WTC11 (cell line): ENCODE measurements around the gene ZNF398. TPM values are rescaled to one million over a fixed set of nuclear protein-coding genes. Genes with fewer than 3 reads are reported as not detected.
A peak's percentile ranks its signal among the peaks of the same experiment; 100 is the strongest.

ENCODE experiments used
- ATAC-seq: fragments of 200-7000 bp; cut with Tn5 transposase; 2 replicates; pipeline ENCODE4 v1.10.0; 2021; ENCODE audit warnings: mild to moderate bottlenecking, moderate library complexity
- CTCF ChIA-PET: fragments of 300-600 bp; sonication (Branson Sonifier 250); formaldehyde crosslinking; loops from one replicate; lab custom pipeline; 2021; ENCODE audit warnings: antibody characterized with exemption; lab: Charles Lee
- POLR2A ChIA-PET: fragments of 350-600 bp; sonication (Branson Sonifier 250); formaldehyde crosslinking; loops from one replicate; lab custom pipeline; 2021; ENCODE audit warnings: antibody characterized with exemption; lab: Charles Lee
- DNase-seq: peaks from one replicate; pipeline ENCODE4 v3.0.0; 2021; ENCODE audit warnings: low spot score
- H3K27ac Mint-ChIP-seq: 2 replicates; pipeline ENCODE4 v1.8.0; 2021; ENCODE audit warnings: mixed read lengths
- H3K27me3 Mint-ChIP-seq: 2 replicates; pipeline ENCODE4 v1.8.0; 2021; ENCODE audit warnings: low read depth, mild to moderate bottlenecking, moderate library complexity, mixed read lengths
- H3K36me3 Mint-ChIP-seq: 2 replicates; pipeline ENCODE4 v1.8.0; 2021; ENCODE audit warnings: mixed read lengths
- H3K4me1 Mint-ChIP-seq: 2 replicates; pipeline ENCODE4 v1.8.0; 2022; ENCODE audit warnings: mixed read lengths
- H3K4me3 Mint-ChIP-seq: 2 replicates; pipeline ENCODE4 v1.8.0; 2021; ENCODE audit warnings: mild to moderate bottlenecking, moderate library complexity, mixed read lengths
- H3K9me3 Mint-ChIP-seq: 2 replicates; pipeline ENCODE4 v1.8.0; 2021; ENCODE audit warnings: mixed read lengths
- CREM ChIP-seq: sonication (generic); formaldehyde crosslinking; IDR thresholded peaks from 2 replicates; pipeline ENCODE4 v1.8.1; 2022; ENCODE audit warnings: mild to moderate bottlenecking, missing genetic modification reagents, moderate library complexity
- FOXJ3 ChIP-seq: sonication (generic); formaldehyde crosslinking; IDR thresholded peaks from 2 replicates; pipeline ENCODE4 v1.9.0; 2021; ENCODE audit warnings: missing genetic modification reagents, mild to moderate bottlenecking, borderline replicate concordance
- JUN ChIP-seq: sonication (generic); formaldehyde crosslinking; IDR thresholded peaks from 2 replicates; pipeline ENCODE4 v1.8.0; 2023; ENCODE audit warnings: mild to moderate bottlenecking, missing genetic modification reagents
- KAT7 ChIP-seq: sonication (generic); formaldehyde crosslinking; IDR thresholded peaks from 2 replicates; pipeline ENCODE4 v1.8.1; 2023; ENCODE audit warnings: missing genetic modification reagents, mild to moderate bottlenecking, borderline replicate concordance
- MXD4 ChIP-seq: fragments of 250-450 bp; sonication (Bioruptor Pico); IDR thresholded peaks from 2 replicates; pipeline ENCODE4 v1.8.0; 2021; ENCODE audit warnings: mild to moderate bottlenecking, moderate library complexity, borderline replicate concordance
- MYBL2 ChIP-seq: sonication (generic); formaldehyde crosslinking; IDR thresholded peaks from 2 replicates; pipeline ENCODE4 v1.8.1; 2023; ENCODE audit warnings: mild to moderate bottlenecking, moderate library complexity, missing genetic modification reagents
- OVOL2 ChIP-seq: fragments of 250-450 bp; sonication (Bioruptor Pico); IDR thresholded peaks from 2 replicates; pipeline ENCODE4 v1.9.0; 2021; ENCODE audit warnings: mild to moderate bottlenecking, borderline replicate concordance
- PREB ChIP-seq: sonication (generic); formaldehyde crosslinking; IDR thresholded peaks from 2 replicates; pipeline ENCODE4 v1.8.1; 2022; ENCODE audit warnings: mild to moderate bottlenecking, missing genetic modification reagents, moderate library complexity, borderline replicate concordance
- SOX15 ChIP-seq: fragments of 250-450 bp; sonication (Bioruptor Pico); IDR thresholded peaks from 2 replicates; pipeline ENCODE4 v1.9.0; 2021; ENCODE audit warnings: mild to moderate bottlenecking
- TEAD4 ChIP-seq: sonication (generic); formaldehyde crosslinking; IDR thresholded peaks from 2 replicates; pipeline ENCODE4 v1.8.0; 2022; ENCODE audit warnings: mild to moderate bottlenecking, missing genetic modification reagents
- ZNF138 ChIP-seq: sonication (generic); formaldehyde crosslinking; conservative IDR thresholded peaks from 2 replicates; pipeline ENCODE4 v1.8.1; 2022; ENCODE audit warnings: mild to moderate bottlenecking, moderate library complexity, missing genetic modification reagents
- ZNF219 ChIP-seq: sonication (generic); formaldehyde crosslinking; IDR thresholded peaks from 2 replicates; pipeline ENCODE4 v1.8.0; 2023; ENCODE audit warnings: missing genetic modification reagents, mild to moderate bottlenecking, borderline replicate concordance
- ZNF317 ChIP-seq: sonication (generic); formaldehyde crosslinking; IDR thresholded peaks from 2 replicates; pipeline ENCODE4 v1.8.1; 2023; ENCODE audit warnings: low read depth, mild to moderate bottlenecking, moderate library complexity, missing genetic modification reagents, borderline replicate concordance
- ZNF671 ChIP-seq: fragments of 250-450 bp; sonication (Bioruptor Pico); IDR thresholded peaks from 2 replicates; pipeline ENCODE4 v1.8.0; 2021; ENCODE audit warnings: mild to moderate bottlenecking
- total RNA-seq: library from RNA; stranded (reverse); gene quantifications from 3 replicates; pipeline ENCODE4 v1.2.3, GENCODE V29; 2021
- TF ChIP-seq, protein P1 (sequence below): sonication (generic); formaldehyde crosslinking; IDR thresholded peaks from 2 replicates; pipeline ENCODE4 v1.8.1; 2022; ENCODE audit warnings: missing genetic modification reagents, borderline replicate concordance
- TF ChIP-seq, protein P2 (sequence below): sonication (generic); formaldehyde crosslinking; IDR thresholded peaks from 2 replicates; pipeline ENCODE4 v1.8.1; 2023; ENCODE audit warnings: mild to moderate bottlenecking, missing genetic modification reagents, borderline replicate concordance
- TF ChIP-seq, protein P3 (sequence below): fragments of 250-450 bp; sonication (Bioruptor Pico); IDR thresholded peaks from 2 replicates; pipeline ENCODE4 v1.9.0; 2021; ENCODE audit warnings: moderate library complexity, mild to moderate bottlenecking, inconsistent platforms, borderline replicate concordance

The ZNF398 gene
- total RNA-seq, 1 experiment from 2014 or later, result 63.2 TPM

DNA sequence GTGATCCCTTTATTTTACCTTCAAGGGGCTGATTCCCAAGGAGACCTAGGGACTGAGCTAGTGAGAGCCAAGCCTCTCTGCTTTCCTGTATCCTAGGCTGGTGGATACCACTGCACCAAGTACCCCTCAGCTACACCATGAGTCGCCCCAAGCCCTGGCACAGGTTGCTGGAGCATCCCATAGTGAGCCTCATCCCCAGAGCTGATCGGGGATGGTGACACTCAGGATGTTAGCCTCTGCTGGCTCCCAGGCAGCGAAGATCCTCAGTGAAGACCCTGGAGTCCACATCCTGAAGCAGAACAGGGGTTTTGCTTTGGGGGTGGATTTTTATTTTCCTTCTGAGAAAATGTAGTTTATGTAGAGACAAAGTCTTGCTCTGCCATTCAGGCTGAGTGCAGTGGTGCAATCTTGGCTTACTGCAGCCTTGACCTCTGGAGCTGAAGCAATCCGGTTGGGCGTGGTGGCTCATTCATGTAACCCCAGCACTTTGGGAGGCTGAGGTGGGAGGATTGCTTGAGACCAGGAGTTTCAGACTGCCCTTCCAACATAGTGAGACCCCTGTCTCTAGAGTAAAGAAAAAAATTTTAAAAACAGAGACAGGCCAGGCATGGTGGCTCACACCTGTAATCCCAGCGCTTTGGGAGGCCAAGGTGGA is 79.7 kb downstream of the ZNF398 start (continued):
- TF ChIP-seq FOXJ3 (CRISPR knock-in tag) (no peak), PREB (CRISPR knock-in tag) (no peak), JUN (no peak), OVOL2 (CRISPR knock-in tag) (no peak), ZNF138 (no peak), MXD4 (CRISPR knock-in tag) (no peak), KAT7 (CRISPR knock-in tag) (no peak), TEAD4 (CRISPR knock-in tag) (no peak)
- TF ChIP-seq, protein P1, sequence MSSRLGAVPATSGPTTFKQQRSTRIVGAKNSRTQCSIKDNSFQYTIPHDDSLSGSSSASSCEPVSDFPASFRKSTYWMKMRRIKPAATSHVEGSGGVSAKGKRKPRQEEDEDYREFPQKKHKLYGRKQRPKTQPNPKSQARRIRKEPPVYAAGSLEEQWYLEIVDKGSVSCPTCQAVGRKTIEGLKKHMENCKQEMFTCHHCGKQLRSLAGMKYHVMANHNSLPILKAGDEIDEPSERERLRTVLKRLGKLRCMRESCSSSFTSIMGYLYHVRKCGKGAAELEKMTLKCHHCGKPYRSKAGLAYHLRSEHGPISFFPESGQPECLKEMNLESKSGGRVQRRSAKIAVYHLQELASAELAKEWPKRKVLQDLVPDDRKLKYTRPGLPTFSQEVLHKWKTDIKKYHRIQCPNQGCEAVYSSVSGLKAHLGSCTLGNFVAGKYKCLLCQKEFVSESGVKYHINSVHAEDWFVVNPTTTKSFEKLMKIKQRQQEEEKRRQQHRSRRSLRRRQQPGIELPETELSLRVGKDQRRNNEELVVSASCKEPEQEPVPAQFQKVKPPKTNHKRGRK (CRISPR knock-in tag), result no peak
- TF ChIP-seq, protein P2, sequence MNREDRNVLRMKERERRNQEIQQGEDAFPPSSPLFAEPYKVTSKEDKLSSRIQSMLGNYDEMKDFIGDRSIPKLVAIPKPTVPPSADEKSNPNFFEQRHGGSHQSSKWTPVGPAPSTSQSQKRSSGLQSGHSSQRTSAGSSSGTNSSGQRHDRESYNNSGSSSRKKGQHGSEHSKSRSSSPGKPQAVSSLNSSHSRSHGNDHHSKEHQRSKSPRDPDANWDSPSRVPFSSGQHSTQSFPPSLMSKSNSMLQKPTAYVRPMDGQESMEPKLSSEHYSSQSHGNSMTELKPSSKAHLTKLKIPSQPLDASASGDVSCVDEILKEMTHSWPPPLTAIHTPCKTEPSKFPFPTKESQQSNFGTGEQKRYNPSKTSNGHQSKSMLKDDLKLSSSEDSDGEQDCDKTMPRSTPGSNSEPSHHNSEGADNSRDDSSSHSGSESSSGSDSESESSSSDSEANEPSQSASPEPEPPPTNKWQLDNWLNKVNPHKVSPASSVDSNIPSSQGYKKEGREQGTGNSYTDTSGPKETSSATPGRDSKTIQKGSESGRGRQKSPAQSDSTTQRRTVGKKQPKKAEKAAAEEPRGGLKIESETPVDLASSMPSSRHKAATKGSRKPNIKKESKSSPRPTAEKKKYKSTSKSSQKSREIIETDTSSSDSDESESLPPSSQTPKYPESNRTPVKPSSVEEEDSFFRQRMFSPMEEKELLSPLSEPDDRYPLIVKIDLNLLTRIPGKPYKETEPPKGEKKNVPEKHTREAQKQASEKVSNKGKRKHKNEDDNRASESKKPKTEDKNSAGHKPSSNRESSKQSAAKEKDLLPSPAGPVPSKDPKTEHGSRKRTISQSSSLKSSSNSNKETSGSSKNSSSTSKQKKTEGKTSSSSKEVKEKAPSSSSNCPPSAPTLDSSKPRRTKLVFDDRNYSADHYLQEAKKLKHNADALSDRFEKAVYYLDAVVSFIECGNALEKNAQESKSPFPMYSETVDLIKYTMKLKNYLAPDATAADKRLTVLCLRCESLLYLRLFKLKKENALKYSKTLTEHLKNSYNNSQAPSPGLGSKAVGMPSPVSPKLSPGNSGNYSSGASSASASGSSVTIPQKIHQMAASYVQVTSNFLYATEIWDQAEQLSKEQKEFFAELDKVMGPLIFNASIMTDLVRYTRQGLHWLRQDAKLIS, result no peak
- TF ChIP-seq, protein P3, sequence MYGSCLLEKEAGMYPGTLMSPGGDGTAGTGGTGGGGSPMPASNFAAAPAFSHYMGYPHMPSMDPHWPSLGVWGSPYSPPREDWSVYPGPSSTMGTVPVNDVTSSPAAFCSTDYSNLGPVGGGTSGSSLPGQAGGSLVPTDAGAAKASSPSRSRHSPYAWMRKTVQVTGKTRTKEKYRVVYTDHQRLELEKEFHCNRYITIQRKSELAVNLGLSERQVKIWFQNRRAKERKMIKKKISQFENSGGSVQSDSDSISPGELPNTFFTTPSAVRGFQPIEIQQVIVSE (CRISPR knock-in tag), result no peak

GRCh38 chr7:149228831-149229471 is 81.7 kb downstream of the ZNF398 start:
- POLR2A ChIA-PET, result no interaction called here
- H3K27ac Mint-ChIP-seq, result no peak overlapping the region
- TF ChIP-seq MYBL2 (CRISPR knock-in tag) (no peak), ZNF671 (CRISPR knock-in tag) (0 out of 2 replicates have a peak, but pooled peaks have one; percentile 44)
- peaks cover 4% of the 10 kb centered on the region for H3K27me3 Mint-ChIP-seq
- DNase-seq, result no peak
- no peak overlapping the region for H3K4me3 Mint-ChIP-seq
- H3K4me1 Mint-ChIP-seq, result no peaks in the 10 kb centered on the region
- H3K36me3 Mint-ChIP-seq, result 0 out of 2 replicates have a peak, but pooled peaks cover 3% of the 10 kb centered on the region
- no peaks in the 10 kb centered on the region for H3K9me3 Mint-ChIP-seq
- CTCF ChIA-PET, result interaction anchor here (0.6 to 1.8 kb wide), 2 partner anchors 34 to 157 kb away, joined by 3 to 9 read pairs; partner anchors contain the start of gene ZNF282
- peak; percentile 7 for ATAC-seq

DNA sequence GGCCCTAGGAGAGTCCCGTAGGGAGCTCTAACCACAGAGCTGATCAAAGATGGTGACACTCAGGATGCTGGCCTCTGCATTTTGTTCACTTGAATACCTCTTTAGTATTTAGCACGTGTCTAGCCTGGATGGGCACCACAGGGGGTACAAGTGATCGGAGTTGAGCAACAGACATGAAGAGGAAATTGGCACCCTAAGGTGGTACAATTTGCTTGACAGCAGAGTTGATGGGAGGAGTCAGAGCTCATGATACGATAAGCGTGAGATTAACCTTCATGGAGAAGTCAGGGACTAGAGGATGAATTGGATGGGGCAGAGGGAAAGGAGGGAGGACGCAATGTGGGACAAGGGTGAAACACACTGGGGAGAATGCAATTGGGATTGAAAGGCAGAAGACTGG is 82.3 kb downstream of the ZNF398 start:
- Mint-ChIP-seq H3K36me3 (0 out of 2 replicates have a peak, but pooled peaks cover 3% of the 10 kb centered on the region), H3K4me3 (no peak overlapping the region), H3K27ac (no peak overlapping the region), H3K9me3 (no peaks in the 10 kb centered on the region), H3K4me1 (no peaks in the 10 kb centered on the region), H3K27me3 (peaks cover 4% of the 10 kb centered on the region)
- TF ChIP-seq FOXJ3 (CRISPR knock-in tag) (no peak), ZNF317 (CRISPR knock-in tag) (no peak), SOX15 (CRISPR knock-in tag) (no peak), CREM (CRISPR knock-in tag) (no peak), ZNF219 (CRISPR knock-in tag) (no peak)
- ChIA-PET CTCF (interaction anchor here (0.6 to 1.8 kb wide), 2 partner anchors 34 to 158 kb away, joined by 3 to 9 read pairs; partner anchors contain the start of gene ZNF282), POLR2A (no interaction called here)
- DNase-seq (no peak), ATAC-seq (peak; percentile 16; the same call in 1 of the 2 replicates)
